GM23248 (cell line): ENCODE measurements around the gene S100A12.

Source experiments
- EZH2 ChIP-seq: fragments of 200-600 bp; sonication (generic); IDR thresholded peaks from 2 replicates; pipeline ENCODE4 v1.6.1; 2018; ENCODE audit warnings: antibody characterized with exemption, mild to moderate bottlenecking; ENCODE audit not compliant: insufficient read depth, poor library complexity, severe bottlenecking
- EZH2phosphoT487 ChIP-seq: fragments of 200-600 bp; sonication (generic); IDR thresholded peaks from 2 replicates; pipeline ENCODE4 v1.6.1; 2018; ENCODE audit warnings: antibody characterized with exemption, moderate library complexity, mild to moderate bottlenecking, low read depth; ENCODE audit not compliant: insufficient read depth

- TF ChIP-seq EZH2 = no peak
- TF ChIP-seq EZH2phosphoT487 = no peak
Measured at GRCh38 chr1:153392822-153393221, 17.4 kb upstream of the S100A12 start.
